Embryonic facial prominence (tissue), 1 donor: Measurements from ENCODE around the gene SLC38A2.
"Not testable (repeated sequence)": the region's sequence is repeated elsewhere in the genome, so short reads cannot be mapped to it uniquely, and the experiment has no call there.

Experiments
- DNase-seq: peaks from one replicate; pipeline ENCODE4 v3.0.0-alpha.2; 2016; ENCODE audit errors: extremely low spot score

The SLC38A2 gene

DNA sequence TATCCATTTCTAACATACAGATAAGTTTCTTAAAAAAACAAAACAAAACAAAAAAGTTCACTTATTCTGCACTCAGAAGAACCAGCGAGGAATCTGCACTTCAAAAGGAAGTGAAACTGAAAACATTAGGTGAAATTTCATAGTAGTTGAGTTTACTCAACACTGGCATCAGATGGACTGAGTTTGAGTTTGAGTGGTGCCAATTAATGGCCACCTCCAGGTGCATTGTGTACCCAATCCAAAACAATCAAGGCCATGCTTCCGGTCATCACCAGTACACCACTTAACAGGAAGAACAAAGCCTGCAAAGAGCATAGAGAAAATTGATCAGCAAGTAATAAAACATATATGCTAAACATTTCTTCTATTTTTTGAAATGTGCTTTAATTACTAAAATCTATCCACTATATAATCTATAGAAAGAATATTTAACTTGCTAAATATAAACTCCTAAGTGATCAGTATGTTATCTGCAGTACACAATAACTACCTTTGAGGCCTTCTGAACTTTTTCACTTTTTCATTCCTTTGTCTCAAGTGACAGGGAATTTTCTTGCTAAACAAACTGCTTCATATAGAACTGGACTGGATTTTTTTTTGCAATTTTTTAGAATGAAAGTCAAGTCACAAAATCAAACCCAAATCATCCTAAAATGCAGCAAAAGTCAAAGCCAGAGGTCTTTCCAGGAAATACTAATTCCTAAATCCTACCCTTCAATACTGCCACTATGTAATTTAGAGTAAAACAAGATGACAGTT, 11.5 kb downstream of the SLC38A2 start:
- no peak for DNase-seq

DNA sequence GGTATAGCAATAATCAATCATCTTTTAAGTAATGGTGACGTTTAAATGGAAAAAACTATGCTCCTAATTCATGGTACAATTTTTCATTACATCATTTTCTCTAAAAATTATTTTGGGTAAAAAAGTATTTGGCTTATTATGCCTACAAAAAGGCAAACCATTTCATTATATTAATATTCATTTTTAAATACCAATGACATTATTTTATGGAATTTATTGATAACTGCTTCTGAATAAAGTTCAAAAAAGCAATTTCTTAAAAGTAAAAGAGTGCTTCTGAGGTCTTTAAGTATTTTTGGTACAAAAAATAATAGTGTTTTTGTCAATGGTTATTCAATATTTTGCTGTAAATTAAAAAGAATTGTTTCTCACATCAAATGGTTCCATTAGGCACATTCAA, 12.2 kb downstream of the SLC38A2 start:
- no peak for DNase-seq

DNA sequence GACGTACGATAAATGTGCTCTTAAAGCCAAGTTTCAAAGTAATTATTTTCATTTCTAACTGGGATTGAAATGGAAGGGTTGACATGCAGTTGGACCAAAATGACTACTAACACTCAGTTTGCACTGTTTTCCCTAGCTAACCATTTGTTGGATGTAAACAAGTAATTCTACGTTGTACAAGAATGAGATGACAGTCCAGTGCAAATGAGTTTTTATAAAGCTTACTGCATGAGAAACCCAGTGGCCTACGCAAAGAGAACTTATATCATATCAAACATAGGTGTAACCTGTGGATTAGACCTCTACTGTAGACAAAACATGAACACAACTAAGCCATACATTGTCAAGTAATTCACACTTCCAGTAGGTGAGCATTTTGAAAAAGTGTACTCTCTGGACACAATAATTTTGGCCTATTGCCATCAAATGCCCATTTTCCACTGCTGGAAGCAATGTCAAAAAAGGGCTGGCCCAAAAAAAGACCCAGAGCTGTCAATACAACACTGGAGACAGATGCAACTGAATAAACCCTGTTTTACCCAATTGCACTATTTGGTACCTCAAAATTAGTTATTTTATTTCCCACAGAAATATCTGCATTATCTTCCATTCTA, 12.8 kb downstream of the SLC38A2 start:
- no peak for DNase-seq

DNA sequence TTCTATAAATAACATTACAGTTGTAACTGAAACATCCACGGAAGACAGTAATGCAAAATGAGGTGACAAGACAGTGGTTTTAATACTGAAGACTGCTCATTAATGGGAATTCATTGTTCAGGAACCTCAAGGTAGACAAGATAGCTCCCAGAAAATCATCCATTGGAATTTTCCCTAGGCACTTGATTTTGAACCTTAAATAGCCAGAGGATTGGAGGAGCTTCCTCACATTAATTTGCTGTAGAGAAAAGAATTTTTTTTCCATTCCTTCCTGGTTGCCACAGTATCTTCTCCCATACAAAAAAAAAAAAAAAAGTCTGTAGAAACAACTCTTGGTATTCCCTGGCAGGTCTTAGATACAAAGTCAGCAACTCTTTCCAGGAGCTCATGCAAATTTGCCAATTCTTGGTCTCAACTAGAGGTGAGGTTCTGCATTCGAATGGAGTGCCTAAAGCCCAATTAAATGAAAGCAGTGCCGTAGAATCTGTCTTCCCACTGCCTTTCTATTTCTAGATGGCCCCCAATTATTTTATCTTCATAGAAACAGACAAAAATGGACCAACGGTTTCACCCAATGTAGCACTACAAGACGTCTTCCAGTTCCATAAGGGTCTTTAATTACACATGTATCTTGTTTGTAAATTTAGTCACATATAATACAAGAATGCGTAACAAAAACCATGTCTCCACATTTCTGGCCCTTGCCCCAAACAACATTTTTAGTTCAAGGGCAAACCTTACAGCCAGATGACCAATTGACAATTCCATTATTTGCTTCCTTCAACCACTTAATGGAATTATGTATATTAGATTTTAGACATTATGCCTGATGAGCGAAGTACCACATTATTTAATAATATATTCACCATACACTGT, 13.5 kb downstream of the SLC38A2 start:
- no peak for DNase-seq

DNA sequence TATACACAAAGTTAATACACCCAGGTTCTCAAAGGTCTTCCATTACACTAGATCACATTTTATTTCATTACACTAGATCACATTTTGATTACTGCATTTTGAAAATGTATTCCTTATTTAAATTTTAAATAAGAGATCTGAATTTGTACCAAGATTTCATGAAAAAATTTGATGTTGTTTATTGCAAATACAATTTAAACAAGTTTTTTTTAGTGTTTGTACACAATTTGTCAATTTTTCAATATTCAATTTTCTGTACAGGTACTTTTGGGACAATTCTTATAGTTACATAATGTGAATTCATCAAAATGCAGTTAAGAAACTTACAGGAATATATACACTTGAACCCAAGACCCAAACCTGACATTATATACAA, 14.3 kb downstream of the SLC38A2 start:
- no peak for DNase-seq

DNA sequence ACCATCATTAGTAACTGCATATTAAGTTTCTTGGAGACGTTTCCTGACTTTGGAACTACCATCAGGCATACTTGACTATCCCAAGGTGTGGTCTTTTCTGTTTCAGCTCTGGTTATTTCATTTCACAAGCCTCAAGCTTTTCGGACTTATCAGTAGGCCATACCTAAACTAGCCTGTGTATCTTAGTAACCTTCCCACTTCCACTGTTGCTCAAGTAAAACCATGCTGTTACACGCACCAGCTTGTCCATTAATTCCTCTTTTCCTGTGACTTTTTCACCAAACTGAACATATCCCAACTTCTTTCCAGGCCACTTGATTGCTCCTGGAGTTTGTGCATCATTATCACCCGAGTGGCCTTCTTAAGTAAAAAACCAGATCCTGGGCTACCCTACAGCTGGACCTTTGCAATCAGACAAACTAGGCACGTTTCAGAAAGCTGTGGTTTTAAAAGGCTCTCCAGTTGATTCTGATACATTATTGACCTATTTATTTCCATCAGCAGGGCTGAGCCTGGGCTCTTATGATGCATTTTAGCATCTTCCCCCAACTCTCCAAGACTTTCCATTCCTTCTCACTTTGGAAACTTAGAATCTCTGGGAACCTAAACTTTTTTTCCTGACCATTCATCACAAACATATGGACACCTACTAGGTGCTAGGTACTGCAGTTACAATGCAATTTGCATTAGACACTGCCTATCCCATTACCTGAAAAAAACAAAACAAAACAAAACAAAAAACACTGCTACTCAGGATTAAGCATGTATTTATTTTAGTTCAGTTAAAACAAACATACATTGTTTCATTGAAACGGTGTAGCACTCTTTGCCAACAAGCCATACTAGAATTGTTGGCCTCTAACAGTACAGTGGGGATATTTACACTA, 14.9 kb downstream of the SLC38A2 start:
- no peak for DNase-seq

DNA sequence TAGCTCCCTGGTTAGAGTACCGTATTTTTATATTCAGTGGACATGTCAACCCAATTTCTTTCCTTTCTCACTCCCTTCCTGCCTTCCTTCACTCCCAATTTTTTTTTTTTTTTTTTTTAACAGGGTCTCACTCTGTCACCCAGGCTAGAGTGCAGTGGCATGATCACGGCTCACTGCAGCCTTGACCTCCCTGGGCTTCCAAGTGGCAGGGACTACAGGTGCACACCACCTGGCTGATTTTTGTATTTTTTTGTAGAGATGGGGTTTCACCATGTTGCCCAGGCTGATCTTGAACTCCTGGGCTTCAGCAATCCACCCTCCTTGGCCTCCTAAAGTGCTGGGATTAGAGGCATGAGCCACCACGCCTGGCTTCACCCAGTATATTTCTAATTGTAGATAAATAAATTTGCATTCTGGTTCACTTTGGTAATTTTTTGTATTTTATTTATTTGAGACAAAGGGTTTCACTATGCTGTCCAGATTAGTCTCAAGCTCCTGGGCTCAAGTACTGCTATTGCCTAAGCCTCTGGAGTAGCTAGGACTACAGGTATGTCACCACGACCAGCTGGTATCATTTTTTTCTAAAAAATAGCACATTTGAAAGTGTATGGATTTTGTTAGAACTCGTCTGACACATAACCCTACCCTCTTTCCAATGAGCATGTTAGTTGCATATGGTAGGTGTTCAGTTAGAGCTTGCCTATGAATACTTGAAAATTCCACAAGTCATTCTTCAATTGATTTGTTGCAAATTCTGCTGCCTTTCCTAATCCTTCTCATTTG, 15.7 kb downstream of the SLC38A2 start:
- DNase-seq = no peak

DNA sequence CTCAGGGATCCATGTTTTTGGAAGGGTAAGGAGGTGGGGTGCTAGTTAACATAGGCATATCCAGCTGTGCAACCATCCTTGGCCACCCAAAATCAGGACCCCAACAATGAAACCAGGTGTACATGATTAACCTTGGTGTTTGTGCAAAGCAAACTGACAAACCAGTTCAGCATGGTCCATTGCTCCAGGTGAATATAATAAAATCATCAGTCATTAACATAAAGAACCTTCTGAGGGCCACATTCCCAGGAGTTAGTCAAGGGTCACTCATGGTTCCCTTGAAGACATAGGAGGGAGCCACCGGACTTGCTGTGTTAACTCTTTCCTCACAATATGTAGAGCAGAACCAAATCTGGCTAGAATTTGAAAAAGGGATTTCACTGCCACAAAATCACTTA, 17.8 kb downstream of the SLC38A2 start:
- no peak for DNase-seq

DNA sequence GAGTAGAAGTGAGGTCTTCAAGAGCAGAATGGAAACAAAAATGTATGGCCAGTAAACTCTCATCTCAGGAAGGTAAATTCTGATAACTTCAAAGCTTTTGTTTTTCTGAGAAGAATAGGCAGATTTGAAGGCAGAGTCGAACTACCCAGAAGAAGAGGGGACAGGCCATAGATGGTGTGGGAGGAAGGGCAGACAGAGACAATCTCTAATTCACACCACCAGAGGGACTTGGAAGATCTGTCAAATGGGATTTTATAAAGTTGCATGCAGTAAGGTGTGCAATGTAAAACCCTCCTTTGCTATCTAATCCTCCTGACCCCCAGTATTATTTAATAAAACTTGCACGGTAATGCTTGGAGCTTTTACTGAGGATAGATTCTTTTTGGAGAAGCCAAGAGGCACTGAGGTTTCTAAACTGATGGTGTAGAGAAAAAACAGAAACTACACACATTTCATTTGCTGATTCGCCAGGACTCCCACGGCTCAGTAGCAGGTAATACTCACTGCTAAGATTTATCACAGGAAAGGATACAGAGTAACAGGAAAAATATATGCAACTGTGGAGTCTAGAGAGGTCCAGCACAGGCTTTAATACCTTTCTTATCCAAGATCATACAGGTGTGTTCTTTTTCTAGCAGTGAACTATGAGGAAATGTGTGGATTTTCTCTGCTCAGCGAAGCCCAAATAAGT, 18.3 kb downstream of the SLC38A2 start:
- DNase-seq = no peak

DNA sequence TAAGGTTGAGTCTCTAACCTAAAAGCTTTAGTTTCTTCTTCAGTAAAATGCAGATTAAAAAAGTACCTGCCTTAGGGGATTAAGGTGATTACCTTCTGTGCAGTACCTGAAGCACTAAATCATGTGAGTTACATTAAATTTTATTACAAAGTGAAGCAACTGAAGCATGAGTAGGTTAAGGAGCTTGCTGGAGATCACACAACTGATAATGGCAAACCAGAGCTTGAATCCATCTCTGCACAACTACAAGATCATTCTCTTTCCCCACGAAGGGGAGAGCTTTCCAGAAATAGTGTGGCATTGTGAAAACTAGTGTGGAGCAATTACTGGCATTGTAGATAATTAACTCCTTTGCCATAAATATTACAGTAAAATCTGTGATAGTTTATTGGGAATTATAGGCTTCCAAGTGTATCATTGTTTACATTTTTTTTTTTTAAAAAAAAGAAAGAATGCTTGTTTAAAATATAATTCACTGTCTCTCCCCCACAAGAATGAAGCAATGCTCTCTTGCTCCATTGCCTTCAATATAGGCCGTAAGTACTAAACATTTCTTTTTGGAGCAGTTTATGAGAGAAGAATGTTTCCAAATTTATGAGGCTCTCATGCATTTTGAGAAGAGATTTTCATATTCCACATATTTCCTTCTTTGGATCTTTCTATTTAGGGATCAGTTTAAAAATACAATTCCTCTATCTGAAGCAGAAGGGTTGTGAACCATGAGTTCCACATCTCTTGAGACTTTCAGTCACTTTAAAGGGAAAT, 20.5 kb downstream of the SLC38A2 start:
- no peak for DNase-seq

DNA sequence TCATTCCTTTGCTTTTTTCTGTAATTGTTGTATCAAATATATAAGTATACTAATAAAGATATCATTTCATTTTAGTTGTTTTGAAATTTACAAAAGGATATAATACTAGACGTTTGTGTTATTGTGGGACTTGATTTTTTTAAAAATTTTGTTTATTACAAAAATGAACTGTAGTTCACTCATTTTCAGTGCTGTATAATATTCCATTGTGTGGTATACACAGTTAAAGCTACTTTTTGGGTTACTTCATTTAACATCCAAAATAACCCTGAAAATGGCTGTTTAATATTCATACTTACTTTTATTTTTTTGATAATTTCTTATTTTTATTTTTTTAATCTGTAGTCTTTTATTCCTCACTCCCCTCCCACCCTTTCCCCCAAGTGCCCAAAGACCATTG, 21.4 kb downstream of the SLC38A2 start:
- DNase-seq = no peak

DNA sequence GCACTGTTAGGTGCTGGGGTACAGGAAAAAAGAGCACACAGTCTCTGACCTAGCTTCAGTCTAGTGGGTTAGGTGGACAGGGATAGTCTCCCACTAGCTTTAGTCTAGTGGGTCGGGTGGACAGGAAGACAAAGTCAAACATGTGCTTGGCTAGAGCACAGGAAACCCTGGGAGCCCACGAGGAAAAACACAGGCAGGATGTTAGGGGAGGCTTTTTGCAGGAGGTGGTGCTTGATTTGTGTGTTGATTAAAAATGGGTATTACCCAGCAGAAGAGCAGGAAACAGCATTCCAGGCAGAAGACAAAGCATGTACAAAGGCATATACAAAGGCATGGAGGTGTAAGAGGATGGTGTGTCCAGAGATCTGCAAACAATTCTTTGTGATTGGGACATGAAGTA, 23.3 kb downstream of the SLC38A2 start:
- no peak for DNase-seq

DNA sequence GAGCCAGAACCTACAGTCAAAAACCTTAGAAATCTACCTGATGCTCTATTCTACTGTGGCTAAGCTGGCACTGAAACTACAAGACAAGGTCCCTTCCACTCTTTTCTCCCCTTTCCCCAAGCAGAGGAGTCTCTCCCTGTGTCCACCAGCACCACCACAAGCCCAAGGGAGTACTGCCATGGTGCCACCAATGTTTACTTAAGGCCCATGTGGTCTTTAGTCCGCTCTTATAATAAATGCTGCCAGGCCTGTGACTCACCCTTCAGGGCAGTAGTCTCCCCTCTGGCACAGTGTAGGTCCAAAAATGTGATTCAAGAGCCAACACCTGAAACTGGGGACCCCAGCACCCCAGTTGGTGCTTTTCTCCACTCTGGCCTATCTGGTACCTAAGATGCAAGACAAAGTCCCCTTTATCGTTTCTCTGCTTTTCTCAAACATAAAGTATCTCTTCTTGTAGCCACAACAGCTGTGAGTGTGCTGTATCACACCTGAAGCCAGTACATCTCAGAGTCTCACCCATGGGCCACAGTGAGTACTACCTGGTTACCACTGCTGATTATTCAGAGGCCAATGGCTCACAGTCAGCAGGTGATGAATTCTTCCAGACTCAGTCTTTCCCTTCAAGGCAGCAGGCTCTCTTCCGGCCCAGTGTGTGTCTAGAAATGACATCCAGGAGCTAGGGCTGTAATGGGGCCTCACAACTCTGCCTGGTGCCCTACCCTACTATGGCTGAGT, 29.3 kb downstream of the SLC38A2 start:
- DNase-seq = no peak

DNA sequence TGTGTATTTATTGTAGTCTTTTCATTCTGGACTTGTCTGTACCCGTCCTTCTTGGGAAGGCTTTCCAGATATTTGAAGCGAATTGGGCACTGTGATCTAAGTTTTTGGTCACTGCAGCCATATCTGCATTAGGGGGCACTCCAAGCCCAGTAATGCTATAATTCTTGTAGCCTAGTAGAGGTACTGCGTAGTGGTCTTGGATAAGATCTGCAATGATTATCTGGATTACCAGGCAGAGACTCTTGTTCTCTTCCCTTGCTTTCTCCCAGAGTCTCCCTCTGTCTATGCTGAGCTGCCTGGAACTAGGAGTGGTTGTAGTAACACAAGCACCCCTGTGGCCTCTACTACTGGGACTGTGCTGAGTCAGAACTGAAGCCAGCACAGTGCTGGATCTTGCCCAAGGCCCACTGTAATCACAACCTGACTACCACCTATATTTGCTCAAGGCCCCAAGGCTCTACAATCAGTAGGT, 30.0 kb downstream of the SLC38A2 start:
- no peak for DNase-seq

DNA sequence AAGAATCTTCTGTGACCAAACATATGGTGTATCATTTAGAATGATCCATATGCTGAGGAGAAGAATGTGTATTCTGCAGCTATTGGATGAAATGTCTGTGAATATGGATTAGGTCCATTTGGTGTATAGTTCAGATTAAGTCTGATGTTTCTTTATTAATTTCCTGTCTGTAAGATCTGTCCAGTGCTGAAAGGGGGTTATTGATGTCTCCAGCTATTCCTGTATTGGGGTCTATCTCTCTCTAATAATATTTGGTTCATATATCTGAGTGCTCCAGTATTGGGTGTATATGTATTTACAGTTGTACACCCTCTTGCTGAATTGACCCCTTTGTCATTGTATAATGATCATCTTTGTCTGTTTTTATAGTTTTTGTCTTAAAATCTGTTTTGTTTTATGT, 33.5 kb downstream of the SLC38A2 start:
- DNase-seq = no peak

DNA sequence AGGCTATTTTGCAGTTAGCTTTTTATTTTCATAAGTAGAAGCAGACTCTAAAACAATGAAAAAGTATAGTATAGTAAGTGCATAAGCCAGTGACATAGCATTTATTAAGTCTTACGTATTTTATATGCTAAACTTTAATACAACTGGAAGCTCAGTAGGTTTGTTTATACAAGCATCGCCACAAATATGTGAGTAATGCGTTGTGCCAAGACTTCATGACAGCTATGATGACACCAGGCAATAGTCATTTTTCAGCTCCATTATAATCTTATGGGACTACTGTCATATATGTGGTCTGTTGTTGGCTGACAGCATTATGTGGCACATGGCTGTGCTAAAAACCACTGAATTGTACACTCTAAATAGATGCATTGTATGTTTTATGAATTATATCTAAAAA, 40.3 kb downstream of the SLC38A2 start:
- DNase-seq = no peak

DNA sequence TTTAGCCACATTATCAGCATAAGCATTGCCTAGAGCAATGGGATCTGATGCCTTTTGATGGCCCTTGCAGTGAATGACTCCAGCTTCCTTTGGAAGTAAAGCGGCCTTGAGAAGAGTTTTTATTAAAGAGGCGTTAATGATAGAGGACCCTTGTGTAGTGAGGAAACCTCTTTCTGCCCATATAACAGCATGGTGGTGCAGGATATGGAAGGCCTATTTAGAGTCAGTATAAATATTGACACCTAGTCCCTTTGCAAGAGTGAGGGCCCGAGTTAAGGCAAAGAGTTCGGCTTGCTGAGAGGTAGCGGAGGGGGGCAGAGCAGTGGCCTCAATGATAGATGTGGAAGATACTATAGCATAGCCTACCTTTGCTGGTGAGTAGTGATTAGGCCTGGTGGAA, 47.5 kb downstream of the SLC38A2 start:
- DNase-seq = not testable (repeated sequence)

DNA sequence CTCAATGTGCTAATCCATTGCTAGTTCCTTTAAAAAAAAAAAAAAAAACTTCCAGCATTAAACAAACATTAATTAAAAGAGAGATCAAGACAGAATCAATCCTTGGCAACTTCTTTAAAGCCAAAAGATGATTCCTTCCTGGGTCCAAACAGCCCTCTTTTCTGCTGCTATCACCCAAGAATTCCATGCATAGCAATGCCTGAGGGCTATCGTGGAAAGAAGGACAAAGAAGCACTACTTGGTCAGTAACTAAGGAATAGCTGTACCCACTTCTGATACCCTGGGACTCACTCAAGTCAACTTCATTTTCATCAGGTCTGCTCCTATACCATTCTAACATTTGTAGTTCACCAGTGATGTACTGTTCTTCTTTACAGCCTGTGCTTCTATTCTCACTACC, 51.8 kb downstream of the SLC38A2 start:
- DNase-seq = no peak

DNA sequence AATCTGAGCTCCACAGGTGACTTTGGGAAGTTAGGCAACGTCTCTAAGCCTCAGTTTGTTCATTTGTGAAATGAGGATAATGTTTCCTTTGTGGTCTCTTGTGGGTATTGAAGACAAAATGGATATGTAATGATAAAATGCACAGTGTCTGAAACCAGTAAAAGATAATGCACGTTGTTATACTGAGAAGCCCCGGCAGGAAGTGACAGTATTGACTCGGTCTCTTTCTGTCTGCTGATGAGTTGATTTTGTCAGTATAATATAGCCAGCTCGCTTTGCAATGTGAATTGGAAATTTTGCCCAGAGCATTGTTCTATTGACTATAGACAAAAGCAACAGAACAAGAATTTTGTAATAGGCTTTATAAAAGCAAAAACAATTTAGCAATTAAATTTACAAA, 54.5 kb downstream of the SLC38A2 start:
- DNase-seq = no peak
